NCI-H526 (cell line): ENCODE measurements around the gene ID3.
"Not testable (repeated sequence)": the region's sequence is repeated elsewhere in the genome, so short reads cannot be mapped to it uniquely, and the experiment has no call there.

Experiments used
- DNase-seq, 2 experiments: peaks; one replicate each; lab custom pipeline; 2025; lab: John Stamatoyannopoulos, UW

The ID3 gene

GRCh38 chr1:23588749-23589548 lies 29.6 kb upstream of the ID3 start:
- DNase-seq = no peak

- no peak for DNase-seq
These were observed 26.2 kb upstream of the ID3 start for GRCh38 chr1:23585321-23586022.

GRCh38 chr1:23583727-23584126 lies 24.4 kb upstream of the ID3 start:
- DNase-seq = not testable (repeated sequence)

- no peak for DNase-seq
These were observed 23.5 kb upstream of the ID3 start for GRCh38 chr1:23582820-23583219.

- no peak for DNase-seq
These were observed 21.9 kb upstream of the ID3 start for GRCh38 chr1:23581219-23581618.

- DNase-seq = no peak
These were observed 19.7 kb upstream of the ID3 start for GRCh38 chr1:23578997-23579363.

GRCh38 chr1:23578311-23578996 lies 19.2 kb upstream of the ID3 start:
- no peak for DNase-seq

GRCh38 chr1:23577056-23578004 lies 18.0 kb upstream of the ID3 start:
- no peak for DNase-seq

GRCh38 chr1:23576338-23577055 lies 17.2 kb upstream of the ID3 start:
- no peak for DNase-seq

- DNase-seq = no peak
These were observed 16.0 kb upstream of the ID3 start for GRCh38 chr1:23575226-23575810.

GRCh38 chr1:23574265-23574754 lies 15.0 kb upstream of the ID3 start:
- no peak for DNase-seq

- DNase-seq = no peak
These were observed 14.4 kb upstream of the ID3 start for GRCh38 chr1:23573574-23574182.

- DNase-seq = no peak
These were observed 12.2 kb upstream of the ID3 start for GRCh38 chr1:23571465-23571864.

GRCh38 chr1:23570001-23570691 lies 10.8 kb upstream of the ID3 start:
- DNase-seq = no peak

- peak in 1 of 2 experiments; percentile 52 for DNase-seq
These were observed 9.5 kb upstream of the ID3 start for GRCh38 chr1:23568608-23569383.

- peak in 1 of 2 experiments; percentile 56 for DNase-seq
These were observed 8.8 kb upstream of the ID3 start for GRCh38 chr1:23567996-23568607.

- peak in 1 of 2 experiments; percentile 38 for DNase-seq
These were observed 8.3 kb upstream of the ID3 start for GRCh38 chr1:23567629-23567995.

GRCh38 chr1:23566304-23566703 lies 7.0 kb upstream of the ID3 start:
- DNase-seq = no peak
